ENCODE measurements around the gene LILRA5.
"Not testable (repeated sequence)": the region's sequence is repeated elsewhere in the genome, so short reads cannot be mapped to it uniquely, and the experiment has no call there.

The LILRA5 gene

DNA sequence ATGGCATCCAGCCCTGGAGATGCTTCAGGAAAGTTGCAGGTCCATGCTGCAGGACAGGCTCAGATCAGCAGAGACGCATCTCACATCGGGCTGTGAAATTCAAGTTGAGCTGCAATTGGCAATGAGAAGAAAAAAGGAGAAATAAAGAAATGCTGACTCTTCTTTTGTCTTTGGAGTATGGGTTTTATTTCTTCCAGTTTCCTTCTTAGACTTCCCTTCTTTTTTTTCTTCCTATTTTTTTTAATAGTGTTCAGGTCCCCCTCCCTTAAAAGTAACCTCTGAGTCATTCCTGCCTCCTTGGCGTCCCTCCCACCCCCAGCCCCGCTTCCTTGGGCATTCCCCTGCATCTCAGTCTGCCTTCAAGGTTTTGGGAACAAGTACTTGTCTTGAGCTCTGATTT lies 41.4 kb downstream of the LILRA5 start:
- not testable (repeated sequence) for DNase-seq

DNA sequence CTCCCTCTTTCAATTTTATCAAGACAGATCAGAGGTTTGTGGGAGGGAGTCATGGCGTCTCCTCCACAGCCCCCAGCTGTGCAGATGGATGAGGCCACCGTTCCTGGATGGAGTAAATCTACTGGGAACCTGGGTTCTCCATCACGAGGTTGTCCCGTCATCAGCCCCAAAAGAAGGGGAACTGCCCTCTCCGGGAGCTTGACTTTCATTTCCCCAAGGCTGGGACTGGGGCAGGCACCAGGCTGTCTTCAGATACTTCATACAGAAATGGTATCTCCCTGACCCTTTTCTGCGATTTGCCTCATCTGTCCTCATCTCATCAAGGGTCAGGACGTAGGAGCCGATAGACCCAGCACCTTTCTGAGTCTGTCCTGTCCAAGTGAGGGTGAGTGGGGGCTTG lies 41.9 kb downstream of the LILRA5 start:
- DNase-seq: no peak

DNA sequence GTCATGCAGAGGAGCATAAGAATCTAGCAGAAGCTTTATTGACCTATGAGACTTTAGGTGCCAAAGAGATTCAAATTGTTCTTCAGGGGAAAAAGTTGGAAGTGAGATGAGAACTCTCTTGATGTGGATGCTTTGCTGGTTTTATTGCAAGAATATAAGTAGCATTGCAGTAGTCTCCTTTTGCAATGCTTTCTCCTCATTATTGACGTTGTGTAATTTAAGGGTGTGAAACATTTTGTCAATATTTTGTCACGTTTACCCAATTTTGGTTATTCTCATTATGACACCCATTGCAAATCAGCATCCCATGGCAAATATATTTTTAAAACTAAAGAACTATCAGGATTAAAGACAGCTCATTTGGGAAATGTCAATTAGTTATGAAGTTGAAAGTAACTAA lies 44.0 kb downstream of the LILRA5 start:
- no peak for DNase-seq

DNA sequence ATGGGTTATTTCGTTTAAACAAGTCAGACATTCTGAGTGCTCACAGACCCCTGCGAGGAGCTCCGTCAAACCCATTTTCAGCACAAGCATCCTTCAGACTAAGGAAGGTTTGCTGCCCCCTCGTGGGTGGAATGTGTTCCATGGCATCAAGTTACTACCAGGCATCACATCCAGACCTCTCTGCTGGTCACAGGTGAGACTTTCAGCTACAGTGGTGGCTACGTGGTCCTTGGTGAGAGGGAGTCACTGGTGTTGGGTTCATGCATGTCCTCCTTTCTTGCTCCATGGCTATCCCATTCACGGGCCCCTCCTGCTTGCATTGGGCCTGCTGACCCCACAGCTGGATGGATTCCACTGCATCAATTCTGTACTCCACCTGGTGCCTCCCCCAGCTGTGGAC lies 46.8 kb downstream of the LILRA5 start:
- DNase-seq: no peak

DNA sequence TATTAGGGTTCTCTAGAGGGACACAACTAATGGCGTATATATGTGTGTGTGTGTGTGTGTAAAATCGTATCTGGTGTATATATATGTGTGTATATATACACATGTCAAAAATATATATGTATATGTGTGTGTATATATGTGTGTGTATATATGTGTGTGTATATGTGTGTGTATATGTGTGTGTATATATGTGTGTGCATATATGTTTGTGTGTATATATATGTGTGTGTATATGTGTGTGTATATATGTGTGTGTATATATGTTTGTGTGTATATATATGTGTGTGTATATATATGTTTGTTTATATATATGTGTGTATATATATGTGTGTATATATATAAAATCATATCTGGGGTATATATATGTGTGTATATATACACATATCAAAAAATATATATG lies 50.5 kb downstream of the LILRA5 start:
- no peak for DNase-seq

DNA sequence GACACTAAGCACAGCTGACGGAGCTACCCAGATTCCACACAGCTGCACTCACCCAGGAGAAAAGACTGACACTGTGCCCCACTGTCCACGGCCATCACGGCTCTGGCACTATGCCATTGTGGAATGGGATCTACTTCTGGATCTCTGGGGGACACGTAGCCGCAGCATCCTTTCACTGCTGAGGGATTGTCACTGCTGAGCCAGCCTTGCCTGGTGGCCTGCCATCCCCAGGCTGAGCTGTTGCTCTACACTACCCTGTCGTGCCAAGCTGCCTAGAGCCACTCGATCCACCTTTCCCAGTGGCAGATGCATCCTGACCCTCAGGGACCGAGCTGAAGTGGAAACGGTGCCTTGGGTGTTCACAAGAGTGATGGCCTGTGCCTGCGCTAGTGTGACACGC lies 50.9 kb downstream of the LILRA5 start:
- DNase-seq: no peak

DNA sequence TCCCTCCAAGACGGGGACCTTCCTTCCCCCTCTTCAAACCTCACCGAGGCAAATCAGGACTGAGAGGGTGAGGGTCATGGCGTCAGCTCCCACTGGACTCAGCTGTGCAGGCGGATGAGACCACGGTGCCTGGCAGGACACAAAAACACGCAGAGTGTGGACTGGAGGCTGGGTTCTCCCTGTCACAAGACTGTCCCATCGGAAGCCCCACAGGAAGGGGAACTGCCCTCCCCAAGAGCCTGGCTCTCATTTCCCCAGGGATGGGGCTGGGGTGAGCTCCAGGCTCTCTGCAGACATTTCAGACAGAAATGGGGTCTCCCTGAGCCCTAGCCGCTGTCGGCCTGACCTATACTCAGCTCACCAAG lies 55.9 kb downstream of the LILRA5 start, which contains the start of gene LILRB5:
Gene LILRB5 (minus strand): TSS at position 158 of the 365 bp plus-strand sequence. CDS start 80 bp downstream, at position 78.
- no peak for DNase-seq
